CD1c-positive myeloid dendritic cell (primary cell): ENCODE measurements around the gene MINDY1.

Experiments used
- DNase-seq: peaks from one replicate; pipeline ENCODE4 v3.0.0-alpha.2; 2016; ENCODE audit errors: extremely low spot score

The MINDY1 gene, protein sequence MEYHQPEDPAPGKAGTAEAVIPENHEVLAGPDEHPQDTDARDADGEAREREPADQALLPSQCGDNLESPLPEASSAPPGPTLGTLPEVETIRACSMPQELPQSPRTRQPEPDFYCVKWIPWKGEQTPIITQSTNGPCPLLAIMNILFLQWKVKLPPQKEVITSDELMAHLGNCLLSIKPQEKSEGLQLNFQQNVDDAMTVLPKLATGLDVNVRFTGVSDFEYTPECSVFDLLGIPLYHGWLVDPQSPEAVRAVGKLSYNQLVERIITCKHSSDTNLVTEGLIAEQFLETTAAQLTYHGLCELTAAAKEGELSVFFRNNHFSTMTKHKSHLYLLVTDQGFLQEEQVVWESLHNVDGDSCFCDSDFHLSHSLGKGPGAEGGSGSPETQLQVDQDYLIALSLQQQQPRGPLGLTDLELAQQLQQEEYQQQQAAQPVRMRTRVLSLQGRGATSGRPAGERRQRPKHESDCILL

GRCh38 chr1:151006327-151007052 lies at the start of gene MINDY1:
TSS of gene MINDY1 (minus strand) at chr1:151006902. CDS start at chr1:151002617, 4,285 bp downstream.
- peak; percentile 73 for DNase-seq

DNA sequence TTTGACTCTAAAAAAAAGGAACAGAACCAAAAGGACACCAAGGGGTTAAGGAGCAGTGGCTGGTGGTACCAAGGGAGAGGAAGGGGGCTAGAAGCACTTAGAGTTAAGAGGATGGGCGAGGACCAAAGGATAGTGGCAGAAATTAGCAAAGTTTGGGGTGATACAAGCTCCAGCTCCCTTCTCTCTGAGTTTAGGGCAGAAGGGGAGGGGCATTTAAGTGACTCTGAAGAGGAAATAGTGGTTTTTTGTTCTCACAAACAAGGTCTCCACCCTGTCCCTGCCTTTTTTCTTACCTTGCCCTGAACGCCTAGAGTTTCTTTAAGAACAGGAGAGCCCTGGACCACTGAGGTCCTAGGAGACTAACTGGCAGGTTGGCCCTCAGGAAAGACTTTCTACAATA lies 49.4 kb upstream of the MINDY1 start:
- DNase-seq: peak; percentile 24

GRCh38 chr1:151055581-151055980 lies 48.9 kb upstream of the MINDY1 start:
- no peak for DNase-seq

DNA sequence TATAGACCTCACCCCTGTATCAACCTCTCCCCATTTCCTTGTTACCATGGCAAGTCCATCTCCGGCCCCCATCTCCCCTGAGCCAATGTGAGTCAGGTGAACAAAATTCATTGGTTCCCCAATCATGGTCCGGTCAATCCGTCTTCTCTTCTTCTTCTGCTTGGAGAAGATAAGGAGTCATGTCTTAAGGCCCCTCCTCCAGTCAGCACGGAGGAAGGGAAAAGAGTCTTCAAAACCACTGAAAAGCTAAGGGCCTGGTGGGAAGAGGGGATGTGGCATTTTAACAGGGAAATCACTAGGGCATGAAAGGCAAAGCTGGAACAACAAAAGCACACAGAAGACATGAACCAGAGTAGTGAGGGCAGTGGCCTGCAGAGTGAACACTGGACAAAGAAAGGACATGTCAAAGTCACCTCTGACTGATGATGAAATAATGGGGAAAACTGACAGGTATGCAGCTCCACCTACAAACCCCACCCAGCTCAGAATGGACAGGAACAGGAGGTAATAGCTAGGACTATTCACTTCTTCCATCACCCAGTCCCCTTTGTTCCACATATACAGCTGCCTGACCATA lies 48.4 kb upstream of the MINDY1 start:
- DNase-seq: no peak

DNA sequence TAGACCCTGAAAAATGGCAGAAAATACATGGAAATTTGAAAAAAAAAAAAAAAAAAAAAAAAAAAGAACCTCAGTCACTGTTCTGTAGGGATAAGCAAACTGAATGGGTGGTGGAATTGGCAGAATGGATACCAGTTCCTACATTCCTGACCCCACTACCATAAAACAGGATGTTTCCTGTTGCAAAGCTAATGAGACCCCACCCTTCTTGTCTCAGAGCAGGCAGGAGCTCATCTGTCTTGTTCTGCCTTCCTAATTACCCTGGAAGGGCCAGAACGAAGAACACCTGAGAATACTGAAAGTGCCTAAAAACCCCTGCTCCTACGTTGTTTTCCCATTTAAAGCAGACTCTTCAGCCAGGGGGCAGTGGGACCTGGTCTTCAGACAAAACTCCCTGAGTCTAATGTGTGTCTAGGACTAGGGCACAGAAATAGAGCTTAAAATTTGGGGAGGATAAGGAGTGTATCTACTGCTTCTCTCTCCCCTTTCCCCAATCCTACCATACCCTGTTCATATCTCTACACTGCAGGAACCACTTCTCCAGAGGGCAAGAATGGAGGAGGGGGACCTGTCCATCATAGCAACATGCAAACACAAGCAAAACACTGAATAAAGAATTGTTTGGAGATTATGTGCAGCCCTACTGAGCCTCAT lies 44.8 kb upstream of the MINDY1 start:
- no peak for DNase-seq

DNA sequence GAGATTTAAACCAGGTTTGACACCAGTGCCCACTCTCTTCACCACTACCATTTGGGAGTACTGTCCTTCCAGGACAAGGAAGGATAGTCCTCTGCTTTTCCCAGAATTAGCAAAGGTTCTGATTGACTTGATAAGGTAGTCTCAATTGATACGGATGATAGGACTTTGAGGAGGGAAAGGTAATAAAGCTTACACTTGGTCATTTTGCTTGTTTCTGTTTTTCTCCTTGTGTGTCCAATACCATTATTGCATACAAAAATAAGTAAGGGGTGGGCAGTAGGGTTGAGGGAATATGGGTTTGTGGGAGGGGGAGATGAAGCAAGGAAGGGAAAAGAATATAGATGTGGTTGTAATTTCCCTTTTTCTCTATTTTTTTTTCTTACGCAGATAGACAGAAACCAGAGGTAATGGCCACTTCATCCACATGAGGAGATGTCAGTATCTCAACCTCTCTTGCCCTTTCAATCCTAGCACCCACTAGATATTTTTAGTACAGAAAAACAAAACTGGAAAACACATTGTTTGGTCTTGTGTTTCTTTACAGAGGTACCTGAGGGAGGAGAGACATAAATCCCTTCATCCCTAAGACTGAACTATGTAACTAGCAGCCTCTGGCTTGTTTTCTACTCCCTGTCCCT lies 43.5 kb upstream of the MINDY1 start:
- no peak for DNase-seq

DNA sequence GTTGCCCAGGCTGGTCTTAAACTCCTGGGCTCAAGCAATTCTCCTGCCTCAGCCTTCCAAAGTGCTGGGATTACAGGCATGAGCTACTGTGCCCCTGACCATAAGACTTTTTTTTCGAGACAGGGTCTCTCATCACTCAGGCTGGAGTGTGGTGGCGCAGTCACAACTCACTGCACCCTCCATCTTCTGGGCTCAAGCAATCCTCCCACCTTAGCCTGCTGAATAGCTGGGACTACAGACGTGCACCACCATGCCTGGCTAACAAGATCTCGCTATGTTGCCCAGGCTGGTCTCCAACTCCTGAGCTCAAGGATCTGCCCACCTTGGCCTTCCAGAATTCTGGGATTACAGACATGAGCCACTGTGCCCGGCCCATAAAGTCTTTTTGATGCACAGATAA lies 42.8 kb upstream of the MINDY1 start:
- no peak for DNase-seq

DNA sequence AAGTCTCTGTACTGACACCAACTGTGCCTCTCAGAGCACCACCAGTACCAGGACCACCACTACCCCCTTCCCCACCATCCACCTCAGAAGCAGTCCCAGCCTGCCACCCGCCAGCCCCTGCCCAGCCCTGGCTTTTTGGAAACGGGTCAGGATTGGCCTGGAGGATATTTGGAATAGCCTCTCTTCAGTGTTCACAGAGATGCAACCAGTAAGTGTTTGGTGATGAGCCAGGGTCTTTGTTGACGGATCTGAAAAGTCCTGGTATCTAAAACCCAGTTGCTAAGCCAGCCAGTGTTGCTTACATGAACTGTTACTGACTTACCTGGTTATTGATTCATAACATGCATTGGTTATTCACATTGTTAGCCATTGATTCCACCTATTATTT lies 41.9 kb upstream of the MINDY1 start:
- no peak for DNase-seq

GRCh38 chr1:151047925-151048644 lies 41.4 kb upstream of the MINDY1 start:
- peak; percentile 44 for DNase-seq

DNA sequence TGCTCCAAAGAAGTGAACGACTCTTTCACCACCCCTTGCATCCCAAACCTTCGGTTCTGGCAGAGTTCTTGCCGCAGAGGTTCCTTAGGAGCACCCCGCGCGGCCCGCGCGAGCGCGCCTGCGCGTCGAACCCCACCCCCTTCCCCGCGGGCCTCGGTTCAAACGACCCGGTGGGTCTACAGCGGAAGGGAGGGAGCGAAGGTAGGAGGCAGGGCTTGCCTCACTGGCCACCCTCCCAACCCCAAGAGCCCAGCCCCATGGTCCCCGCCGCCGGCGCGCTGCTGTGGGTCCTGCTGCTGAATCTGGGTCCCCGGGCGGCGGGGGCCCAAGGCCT lies 40.9 kb upstream of the MINDY1 start, which contains the start of gene C1orf56:
Gene C1orf56 (plus strand): TSS at position 161 of the 334 bp plus-strand sequence. CDS start 97 bp downstream, at position 258.
- DNase-seq: peak; percentile 46

DNA sequence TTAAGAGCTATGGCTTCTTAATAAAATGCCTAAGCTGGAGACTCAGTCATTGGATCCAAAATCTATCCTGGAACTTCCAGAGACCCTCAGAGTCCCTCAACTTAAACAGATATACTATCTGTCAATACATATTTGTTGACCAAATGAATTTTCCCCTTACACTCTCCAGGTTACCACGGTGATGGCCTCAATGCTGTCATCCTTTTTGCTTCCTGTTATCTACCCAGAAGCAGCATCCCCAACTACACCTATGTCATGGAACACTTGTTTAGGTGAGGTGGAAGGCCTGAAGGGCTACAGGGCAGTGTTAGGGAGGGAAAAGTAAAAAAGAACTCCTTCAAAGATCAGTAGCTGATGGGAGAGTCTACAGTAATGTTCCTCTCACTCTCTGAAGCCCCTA lies 36.5 kb upstream of the MINDY1 start:
- DNase-seq: no peak

DNA sequence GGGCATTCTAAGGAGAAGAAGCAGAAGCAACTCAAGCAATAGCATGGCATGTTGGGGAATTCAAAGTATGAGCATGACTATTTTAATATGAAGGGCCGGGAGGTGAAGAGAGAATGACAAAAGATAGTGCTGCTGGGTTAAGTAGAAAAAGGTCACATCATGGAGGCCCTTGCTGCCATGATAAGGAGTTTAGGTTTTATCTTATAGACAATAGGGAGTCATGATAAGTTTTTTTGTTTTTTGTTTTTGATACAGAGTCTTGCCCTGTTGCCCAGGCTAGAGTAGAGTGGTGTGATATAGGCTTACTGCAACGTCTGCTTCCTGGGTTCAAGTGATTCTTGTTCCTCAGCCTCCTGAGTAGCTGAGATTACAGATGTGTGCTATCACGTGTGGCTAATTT lies 32.8 kb upstream of the MINDY1 start:
- DNase-seq: no peak

GRCh38 chr1:151037032-151037431 lies 30.3 kb upstream of the MINDY1 start:
- DNase-seq: no peak

GRCh38 chr1:151036356-151036755 lies 29.7 kb upstream of the MINDY1 start, which contains the start of gene BNIPL:
TSS of gene BNIPL (plus strand) at chr1:151036586. CDS start at chr1:151036726, 140 bp downstream.
- no peak for DNase-seq

GRCh38 chr1:151035167-151035566 lies 28.5 kb upstream of the MINDY1 start:
- no peak for DNase-seq

DNA sequence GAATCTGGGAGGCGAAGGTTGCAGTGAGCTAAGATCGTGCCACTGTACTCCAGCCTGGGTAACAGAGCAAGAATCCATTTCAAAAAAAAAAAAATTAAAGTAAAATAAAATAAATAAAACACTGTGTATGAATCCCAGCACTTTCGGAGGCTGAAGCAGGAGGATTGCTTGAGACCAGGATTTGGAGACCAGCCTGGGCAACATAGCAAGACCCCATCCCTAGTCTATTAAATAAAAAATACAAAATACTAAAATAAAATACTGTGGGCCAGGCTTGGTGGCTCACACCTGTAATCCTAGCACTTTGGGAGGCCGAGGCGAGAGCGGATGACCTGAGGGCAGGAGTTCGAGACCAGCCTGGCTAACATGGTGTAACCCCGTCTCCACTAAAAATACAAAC lies 25.5 kb upstream of the MINDY1 start:
- no peak for DNase-seq

GRCh38 chr1:151026460-151026859 lies 19.8 kb upstream of the MINDY1 start:
- DNase-seq: no peak

- DNase-seq: peak; percentile 82
Observed at GRCh38 chr1:151024540-151025146, 17.9 kb upstream of the MINDY1 start.

DNA sequence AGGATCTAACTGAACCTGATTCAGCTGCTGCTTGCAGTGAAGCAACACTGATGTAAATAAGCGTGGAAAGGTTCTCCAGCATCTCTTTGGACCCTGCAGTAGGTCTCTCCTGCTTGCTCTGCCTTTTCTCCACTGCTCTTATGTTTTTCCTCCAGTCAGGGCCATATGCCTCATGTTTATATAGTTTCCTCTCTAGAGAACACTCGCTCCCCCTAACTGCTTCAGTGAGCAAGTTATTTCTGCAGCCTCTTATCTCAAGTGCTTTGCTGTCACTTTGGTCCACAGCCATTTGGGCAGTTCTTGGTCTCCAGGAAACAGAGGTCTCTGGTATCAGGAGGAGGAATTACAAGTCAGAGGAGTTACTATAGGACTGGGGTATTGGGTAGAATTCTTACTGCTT lies 6.8 kb upstream of the MINDY1 start:
- no peak for DNase-seq

DNA sequence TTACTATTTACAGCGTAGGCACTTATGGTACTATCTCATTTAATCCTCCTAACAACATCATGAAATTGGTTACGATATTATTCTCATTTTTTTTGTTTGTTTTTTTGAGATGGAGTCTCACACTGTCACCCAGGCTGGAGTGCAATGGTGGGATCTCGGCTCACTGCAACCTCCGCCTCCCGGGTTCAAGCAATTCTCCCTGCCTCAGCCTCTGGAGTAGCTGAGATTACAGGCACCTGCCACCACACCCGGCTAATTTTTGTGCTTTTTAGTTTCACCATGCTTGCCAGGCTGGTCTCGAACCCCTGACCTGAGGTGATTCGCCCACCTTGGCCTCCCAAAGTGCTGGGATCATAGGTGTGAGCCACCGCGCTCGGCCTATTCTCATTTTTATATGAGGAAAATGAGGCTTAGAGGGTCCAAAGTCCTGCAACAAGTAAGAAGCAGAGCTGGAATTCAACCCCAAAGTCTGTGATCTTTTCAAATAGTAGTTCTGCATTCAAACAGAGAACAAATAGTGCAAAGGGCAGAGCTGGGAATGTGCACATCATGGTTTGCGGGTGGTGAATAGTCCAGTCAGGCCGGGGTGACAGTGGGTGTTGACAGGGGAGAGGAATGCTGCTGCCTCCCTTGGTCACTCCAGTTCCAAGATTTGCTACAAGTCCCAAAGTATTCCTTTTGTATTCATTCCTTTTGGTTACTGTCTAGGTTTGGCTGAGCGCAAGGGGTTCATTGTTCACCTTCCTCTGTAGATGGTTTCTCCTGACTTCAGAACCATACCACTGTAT lies 6.2 kb upstream of the MINDY1 start:
- no peak for DNase-seq
